NCI-H1694 treated with DMSO at 0.1 percent for 48 hours (cell line): ENCODE measurements around the gene CR1L.
"Not testable (repeated sequence)": the region's sequence is repeated elsewhere in the genome, so short reads cannot be mapped to it uniquely, and the experiment has no call there.

ENCODE experiments used
- DNase-seq: peaks from one replicate; lab custom pipeline; 2025; lab: John Stamatoyannopoulos, UW

CR1L gene

DNA sequence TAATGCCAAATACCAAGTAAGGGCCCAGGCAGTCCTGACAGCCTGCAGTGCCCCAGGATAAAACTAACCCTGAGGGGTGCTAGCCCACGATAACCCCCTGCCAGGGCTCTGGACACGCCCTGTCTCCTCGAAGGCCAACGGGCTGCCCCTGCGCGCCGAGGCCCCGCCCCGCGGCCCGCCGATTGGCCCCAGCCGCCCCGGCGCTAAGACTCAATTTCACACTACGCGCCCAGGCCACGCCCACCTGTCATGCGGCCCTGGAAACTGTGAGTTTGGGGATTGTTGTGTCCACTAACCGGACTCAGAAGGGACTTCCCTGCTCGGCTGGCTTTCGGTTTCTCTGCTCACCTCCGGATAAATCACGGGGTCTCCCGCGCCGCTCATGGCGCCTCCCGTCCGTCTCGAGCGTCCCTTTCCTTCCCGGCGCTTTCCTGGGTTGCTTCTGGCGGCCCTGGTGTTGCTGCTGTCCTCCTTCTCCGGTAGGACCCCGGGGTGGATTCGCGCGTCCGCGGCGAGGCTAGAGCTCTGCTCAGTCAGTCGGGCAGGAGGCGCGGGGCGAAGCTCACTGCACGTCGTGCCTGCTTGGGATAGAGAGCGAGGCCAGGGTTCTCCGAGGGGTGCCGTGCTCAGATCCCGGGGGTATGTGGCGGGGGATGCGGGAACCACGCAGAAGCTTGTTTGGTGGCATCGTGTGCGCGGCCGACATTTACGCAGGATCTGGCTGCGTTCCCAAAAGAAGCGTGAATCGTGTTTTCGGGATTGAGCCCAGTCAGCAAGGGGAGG lies at the start of gene CR1L:
TSS of gene CR1L (plus strand) at position 282 of the 783 bp plus-strand sequence. CDS start at position 383, 101 bp downstream.
- no peak for DNase-seq

DNA sequence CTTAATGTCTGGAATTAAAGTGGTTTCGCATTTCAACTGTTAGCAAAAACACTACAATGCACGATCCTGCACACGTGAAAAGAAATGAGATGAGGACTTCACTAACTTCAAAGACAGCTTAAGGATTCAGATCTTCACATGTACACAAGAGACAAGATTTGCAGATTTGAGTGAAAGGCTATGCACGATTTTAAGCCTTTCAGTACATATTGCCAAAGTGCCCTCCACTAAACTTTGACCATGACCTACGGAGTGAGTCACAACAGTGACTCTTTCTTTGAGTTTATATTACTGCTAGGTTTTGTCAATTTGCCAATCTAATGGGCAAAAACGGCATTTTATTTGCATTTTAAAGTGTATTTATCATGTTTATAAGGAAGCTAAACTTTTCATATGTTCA lies 41.2 kb upstream of the CR1L start:
- DNase-seq = no peak

DNA sequence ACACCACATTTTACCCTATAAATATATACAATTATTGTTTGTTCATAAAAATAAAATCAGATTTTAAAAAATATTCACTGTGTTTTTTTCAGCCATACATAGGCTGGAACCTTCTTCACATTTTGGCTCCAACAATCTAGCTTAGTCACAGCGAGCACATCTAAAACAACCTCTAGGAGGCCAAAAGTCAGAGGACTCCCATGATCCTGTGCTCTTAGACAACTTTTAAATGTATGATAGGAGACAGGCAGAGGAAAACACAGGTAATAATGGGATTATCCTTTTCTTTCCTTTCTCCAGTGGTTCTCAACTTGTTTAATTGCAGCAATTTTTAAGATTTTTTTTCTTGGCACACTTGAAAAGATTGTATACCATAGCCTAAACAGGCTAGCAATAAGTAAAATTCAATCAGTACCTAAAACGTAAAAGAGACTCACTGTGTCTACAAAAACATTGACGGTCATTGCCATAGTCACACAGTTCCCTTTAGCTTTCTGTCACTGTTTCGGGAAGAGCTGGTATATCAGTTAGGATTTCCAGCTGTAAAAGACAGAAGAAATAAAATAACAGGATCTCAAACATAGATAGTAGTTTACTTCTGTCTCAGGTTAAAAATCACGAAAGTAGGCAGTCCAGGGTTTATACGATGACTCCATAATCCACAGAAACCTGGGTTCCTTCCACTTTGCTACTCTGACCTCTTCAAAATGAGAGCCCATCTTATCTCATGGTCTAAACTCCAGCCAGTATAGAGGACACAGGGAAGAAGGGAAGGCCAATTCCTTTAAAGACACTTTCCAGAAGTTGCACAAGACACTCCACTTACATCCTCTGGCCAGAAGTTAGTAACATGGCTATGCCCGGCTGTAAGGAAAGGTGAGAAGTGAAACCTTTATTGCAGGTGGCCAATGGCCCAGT lies 39.2 kb upstream of the CR1L start:
- no peak for DNase-seq

DNA sequence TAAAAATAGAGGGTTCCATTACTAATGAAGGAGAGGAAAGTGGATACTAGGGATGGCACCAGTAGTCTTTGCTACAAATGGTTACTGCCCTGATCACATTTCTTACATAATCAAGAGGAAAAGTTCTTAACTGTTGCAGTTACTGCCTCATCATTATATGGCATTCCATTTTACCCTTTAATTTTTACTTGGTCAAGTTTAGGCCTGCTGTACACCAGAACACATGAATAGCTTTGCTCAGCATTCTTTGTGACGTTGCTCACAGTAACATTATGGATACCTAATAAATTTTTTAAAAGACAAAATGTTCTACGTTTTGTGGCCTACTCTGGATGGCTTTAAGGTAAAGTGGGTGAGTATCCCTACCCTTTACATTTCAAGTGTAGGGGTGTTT lies 38.6 kb upstream of the CR1L start:
- DNase-seq = no peak

DNA sequence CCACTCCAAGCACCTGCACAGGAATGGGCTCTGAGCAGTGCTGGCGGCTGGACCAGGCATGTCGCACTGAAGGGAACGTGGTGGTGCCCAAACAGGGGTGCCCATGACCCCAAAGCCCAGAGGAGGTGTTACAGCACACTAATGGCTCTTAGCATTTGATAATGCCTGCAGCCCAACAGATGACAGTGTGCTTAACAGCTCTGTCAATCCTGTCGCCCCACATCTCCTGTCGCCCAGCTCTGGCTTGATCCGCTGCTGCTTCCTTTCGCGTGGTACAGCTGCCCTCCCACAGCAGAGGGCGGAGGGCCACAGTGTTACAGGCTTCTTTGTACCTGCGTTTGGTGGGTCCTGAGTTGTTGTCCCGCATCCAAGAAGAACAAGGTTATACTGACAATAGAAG lies 32.2 kb upstream of the CR1L start:
- DNase-seq = no peak

DNA sequence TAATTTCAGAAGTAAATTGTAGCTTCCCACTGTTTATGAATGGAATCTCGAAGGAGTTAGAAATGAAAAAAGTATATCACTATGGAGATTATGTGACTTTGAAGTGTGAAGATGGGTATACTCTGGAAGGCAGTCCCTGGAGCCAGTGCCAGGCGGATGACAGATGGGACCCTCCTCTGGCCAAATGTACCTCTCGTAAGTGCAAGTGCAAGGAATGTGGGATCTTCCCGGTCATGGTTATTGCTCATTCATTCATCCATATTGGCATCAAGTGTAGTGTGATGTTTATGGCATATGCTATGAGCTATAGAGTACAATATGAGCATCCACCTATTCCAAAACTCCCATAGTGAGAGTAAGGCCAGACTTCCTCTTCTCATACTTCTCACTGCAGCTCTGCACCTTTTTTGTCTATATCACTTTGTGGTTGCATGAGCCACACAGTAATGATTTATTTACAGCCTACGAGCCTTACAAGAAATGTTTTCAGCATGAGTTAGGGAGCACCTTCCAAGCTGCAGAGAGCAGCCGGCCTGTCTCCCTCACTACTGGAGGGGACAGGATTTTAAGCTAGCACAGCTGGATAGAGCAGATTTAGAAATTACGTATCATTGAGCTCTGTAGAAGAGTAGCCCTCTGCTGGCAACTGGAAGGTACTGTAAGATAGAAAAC lies 24.9 kb upstream of the CR1L start:
- peak; percentile 51 for DNase-seq

DNA sequence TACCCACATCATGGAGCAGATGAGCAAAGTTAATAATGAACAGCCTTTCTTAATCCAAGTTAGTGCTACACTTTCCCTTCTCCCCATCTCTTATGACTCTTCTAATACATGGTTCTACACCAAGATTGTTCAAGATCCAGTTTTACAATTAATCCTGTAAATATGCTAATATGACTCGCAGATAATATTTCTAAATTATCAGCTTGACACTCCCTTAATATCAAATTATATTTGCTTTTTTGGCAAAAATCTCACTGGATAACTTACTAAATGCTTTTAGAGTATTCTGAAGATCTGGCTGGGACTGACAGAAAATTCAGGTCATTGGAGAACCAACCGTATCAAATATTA lies 24.4 kb upstream of the CR1L start:
- DNase-seq = no peak

DNA sequence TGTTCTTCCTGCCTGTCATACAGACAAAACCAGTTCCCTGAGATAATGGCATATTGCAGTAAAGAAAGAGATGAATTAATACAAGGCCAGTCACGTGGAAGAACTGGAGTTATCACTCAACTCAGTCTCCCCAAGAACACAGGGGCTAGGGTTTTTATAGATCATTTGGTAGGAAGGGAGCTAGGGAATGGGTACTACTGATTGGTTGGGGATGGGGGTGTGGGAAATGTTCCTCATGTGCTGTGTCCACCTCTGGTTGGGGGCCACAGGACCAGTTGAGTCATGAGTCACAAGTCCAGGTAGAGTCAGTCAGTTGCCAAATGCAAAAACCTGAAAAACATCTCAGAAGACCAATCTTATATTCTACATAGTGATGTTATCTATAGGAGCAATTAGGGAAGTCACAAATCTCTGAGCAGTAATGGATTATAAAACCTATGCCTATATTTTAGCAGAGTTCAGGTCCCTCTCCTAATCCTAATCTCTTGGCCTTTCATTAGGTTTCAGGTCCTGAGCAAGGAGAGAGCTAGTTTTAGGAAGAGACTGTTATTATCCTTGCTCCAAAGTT lies 19.3 kb upstream of the CR1L start:
- DNase-seq = not testable (repeated sequence)

DNA sequence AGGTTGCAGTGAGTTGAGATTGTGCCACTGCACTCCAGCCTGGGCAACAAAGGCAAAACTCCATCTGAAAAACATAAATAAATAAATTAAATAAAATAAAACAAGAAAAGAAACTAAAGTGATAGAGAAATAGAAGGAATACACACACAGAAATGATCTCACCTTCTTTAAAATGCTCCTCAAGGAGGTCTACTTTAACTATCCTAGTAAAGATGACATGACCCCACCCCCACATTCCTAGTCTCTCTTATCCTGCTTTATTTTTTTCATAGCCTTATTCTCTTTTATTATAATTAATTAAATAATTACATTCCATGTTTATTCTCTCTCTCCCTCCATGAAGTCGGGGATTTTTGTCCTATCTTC lies 18.0 kb upstream of the CR1L start:
- no peak for DNase-seq

DNA sequence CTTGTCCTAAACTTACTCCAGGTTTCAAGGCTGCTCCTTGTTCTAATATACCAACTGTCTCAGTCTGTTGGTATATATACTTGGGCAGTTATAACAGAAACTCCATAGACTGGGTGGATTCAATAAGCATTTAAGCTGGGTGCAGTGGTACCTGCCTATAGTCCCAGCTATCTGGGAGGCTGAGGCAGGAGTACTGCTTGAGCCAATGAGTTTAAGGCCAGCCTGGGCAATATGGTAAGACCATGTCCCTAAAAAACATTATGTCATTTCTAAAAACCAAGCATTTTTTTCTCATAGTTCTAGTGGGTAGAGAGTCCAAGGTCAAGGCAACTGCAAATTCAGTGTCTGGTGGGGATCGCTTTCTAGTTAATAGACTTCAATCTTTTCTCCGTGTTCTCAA lies 17.4 kb upstream of the CR1L start:
- DNase-seq = no peak

DNA sequence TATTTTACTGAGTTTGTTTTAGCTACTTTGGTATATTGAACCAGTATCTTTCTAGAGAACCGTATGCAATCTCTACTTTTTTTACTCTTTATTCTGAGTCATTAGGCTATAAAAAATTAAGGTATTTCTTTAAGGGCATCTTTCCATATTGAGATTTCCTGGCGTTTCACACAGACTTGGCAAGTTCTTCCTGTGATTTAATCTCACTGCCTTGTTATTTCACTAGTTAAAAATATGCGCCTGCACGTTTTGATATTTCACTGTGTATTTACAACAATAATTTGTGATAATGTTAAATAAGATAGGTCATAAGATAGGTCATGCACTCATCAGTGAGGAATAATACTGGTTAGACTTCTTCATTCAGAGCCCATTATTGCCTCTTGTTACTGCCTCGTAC lies 16.2 kb upstream of the CR1L start:
- no peak for DNase-seq

DNA sequence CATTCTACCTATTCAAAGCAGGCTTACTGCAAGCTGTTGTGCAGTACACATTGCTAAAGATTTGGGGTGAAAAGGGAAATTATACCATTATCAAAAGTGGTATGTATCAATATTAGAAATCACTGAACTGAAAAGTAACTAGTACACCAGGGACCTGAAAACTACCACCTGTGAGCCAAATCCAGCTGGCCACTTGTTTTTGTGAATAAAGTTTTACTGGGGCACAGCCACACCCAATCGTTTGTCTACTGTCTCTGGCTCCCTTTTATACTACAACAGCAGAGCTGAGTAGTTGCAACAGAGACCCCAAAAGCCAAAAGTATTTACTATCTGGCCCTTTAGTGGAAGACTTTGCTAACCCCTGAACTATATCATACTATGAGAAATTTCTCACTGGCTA lies 13.8 kb upstream of the CR1L start:
- no peak for DNase-seq

DNA sequence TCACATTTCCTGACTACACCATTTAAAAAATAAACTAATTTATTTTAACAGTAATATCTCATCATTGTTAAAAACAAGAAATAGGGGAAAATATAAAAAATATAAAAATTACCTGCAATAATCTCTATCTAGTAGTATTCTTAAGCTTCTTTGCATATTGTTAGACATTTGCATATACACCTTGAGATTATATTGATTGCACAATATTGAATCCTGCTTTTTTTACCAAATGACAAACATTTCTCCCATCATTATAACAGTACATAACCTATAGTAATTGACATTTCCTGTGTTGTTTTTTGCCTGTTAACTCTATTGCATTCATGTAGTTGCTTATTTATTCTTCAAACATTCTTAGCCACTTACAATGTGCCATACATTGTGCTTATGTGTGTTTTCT lies 11.7 kb upstream of the CR1L start:
- no peak for DNase-seq

DNA sequence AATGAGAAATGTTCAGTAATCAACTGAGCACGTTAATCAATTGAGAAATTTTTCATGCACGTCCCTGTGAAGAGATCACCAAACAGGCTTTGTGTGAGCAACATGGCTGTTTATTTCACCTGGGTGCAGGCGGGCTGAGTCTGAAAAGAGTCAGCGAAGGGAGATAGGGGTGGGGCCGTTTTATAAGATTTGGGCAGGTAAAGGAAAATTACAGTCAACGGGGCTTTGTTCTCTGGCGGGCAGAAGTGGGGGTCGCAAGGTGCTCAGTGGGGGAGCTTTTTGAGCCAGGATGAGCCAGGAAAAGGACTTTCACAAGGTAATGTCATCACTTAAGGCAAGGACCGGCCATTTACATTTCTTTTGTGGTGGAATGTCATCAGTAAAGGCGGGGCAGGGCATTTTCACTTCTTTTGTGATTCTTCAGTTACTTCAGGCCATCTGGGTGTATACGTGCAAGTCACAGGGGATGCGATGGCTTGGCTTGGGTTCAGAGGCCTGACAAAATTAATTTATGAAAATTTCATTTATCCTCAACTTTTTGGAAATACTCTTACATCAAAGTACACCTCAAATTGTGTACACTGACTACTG lies 11.1 kb upstream of the CR1L start:
- not testable (repeated sequence) for DNase-seq

DNA sequence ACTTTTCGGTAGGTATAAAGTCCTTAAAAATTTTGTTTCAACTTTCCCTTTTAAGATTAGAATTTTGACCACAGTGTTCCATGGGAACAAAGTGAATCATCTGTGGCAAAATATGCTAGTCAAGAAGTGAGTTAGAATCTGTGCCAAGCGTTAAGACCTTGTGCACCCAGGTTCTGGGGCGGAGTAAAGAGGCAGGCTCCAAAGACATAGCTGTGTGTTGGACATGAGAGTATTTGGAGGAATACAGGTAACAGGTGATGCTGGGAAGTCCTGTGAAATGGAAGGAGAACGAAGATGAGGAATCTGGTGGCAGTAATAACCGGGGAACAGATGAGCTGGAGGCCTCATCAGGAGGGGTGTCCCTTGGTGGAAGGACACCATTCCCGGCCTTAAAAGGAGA lies 10.6 kb upstream of the CR1L start:
- not testable (repeated sequence) for DNase-seq

DNA sequence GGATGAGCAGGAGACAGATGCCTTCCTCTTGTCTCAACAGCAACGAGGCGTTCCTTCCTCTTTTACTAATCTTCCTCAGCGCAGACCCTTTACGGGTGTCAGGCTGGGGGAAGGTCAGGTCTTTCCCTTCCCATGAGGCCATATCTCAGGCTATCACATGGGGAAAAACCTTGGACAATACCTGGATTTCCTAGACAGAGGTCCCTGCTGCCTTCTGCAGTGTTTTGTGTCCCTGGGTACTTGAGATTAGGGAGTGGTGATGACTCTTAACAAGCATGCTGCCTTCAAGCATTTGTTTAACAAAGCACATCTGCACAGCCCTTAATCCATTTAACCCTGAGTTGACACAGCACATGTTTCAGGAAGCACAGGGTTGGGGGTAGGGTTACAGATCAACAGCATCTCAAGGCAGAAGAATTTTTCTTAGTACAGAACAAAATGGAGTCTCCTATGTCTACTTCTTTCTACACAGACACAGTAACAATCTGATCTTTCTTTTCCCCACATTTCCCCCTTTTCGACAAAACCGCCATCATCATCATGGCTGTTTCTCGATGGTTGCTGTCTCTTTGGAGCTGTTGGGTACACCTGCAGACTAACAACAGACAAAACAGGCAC lies 9.3 kb upstream of the CR1L start:
- DNase-seq = not testable (repeated sequence)

DNA sequence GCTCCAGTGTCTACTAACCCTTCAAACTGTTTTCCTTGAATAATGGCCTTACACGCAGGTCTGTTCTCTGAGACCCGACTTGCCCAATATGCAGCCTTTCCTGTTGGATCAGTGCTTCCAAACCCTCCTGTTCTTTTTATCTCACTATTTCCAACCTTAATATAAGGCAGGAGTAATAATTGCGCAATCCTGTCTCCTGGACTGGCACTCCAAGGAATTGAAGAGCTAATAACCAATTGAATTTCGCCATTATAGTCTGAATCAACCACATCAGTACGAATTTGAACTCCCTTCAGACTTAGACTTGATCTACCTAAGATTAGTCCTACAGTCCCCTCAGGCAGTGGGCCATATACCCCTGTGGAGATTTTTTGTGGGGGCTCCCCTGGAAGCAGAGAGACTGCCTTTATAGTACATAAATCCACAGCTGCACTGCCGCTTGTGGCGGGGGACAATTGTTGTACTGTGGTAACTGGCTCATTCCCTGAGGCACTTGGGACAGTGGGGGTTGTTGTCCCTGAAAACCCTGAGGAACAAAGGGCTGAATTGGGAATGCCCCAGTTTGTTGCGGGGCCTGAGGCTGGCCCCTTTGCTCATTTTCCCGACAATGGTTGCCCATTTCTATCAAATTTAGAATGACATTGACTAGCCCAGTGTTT lies 6.3 kb upstream of the CR1L start:
- DNase-seq = not testable (repeated sequence)

DNA sequence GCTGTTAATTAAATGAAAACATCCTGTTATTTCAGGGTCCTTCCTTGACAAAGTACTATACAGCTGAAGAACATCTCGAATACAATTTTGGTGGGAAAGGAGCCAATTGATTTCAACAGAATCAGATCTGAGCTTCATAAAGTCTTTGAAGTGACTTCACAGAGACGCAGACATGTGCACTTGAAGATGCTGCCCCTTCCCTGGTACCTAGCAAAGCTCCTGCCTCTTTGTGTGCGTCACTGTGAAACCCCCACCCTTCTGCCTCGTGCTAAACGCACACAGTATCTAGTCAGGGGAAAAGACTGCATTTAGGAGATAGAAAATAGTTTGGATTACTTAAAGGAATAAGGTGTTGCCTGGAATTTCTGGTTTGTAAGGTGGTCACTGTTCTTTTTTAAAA lies 5.6 kb upstream of the CR1L start:
- DNase-seq = not testable (repeated sequence)

DNA sequence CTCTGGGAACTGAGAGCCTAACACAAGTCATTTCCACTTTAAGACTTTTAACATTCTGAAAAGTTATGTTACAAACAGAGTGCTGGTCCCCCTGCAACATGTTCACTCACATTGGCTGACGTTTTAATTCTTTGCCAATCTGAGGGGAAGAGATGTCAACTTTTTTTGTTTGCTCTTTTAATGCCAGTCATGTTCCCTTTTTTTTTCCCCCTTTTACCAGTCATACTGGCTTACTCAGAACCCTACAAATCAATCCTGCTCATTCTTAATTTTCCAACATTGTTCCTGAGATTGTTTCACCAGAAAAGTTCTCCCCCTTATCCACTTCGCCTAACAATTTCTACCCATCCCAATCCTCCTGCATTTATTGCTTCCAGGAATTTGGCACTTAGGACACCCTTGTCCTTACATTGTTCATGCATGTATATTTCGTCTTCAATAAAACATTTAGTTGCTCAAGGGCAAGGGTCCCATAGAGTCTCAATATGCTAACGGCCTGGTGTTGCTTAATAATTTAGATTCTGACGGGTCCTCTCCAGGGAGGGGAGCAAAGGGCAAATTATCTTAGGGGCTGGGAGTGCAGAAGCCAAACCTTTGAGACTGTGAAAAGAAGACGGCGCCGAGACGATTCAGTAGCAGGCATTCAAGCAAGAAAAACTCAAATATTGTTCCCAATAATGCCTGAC lies 624 bp upstream of the CR1L start:
- no peak for DNase-seq

DNA sequence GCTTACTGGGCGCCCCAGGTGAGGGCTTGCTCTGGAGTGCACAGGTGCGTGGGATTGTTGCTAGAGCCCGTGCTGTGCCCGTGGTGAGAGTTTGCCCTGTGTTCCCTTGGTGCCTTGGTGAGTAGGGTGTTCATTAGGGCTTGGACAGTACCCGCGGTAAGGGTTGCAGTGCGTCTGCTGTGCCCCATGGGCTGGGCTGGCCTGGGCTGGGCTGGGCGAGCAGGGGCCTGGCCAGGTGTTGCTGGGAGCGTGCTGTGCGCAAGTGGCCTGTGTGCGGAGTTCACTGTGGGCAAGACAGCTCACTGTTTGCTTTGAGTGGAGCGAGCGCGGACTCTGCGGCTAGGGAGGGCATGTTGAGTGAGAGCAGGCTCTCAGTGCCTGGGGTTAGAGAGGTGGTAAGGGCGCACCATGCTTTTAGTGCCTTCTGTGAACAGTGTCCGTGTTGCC lies 725 bp downstream of the CR1L start:
- DNase-seq = no peak
